ENCODE measurements around the gene PPM1H.
"Not testable (repeated sequence)": the region's sequence is repeated elsewhere in the genome, so short reads cannot be mapped to it uniquely, and the experiment has no call there.

Gene PPM1H

DNA sequence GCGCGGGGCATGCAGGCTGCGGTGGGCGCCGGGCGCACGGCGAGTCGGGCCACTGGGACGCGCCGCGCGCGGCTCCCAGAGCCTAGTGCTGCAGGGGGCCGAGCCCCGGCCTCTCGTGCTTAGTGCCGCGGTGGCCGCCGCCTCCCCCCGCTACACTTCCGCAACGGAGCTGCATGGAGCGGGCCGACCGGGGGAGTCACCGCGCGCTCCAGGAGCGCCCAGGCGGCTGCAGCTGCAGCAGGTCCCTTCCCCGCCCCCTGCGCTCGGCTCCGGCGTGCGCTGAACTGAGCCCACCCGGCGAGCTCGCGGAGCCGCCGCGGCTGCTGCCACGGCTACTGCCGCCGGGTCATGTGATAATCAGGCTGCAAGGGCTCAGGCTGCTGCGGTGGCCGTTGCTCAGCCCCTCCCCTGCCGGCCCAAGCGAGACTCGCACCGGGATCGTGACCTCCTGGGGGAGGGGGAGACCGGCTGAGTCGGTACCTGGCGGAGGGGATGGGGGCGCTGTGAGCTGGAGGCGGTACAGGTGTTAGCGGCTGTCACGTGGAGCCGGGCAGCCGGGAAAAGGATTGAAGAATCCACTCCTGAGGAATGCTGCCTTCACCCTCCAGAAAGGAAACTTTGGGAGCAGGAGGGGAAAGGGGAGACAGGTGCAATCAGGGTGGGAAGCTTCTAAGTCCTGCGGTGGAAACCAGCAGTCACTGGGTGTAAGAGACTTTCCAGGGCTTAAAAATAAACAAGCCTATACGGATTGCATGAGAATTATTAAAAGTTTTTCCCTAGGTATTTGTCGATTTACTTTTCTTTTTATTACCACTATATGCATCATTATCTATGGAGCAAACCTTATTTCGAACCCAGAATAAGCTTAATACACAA is at the start of gene PPM1H:
Gene PPM1H, minus strand, starts transcription at position 352 of the 876 bp plus-strand sequence. CDS start 414 bp downstream, outside the sequence.
- peak; percentile 2 to 22 for DNase-seq (ENCODE audit: low read depth in 2 of 2)

GRCh38 chr12:62983594-62983993 is 48.6 kb upstream of the PPM1H start:
- no peak for DNase-seq (ENCODE audit: low read depth in 2 of 2)

DNA sequence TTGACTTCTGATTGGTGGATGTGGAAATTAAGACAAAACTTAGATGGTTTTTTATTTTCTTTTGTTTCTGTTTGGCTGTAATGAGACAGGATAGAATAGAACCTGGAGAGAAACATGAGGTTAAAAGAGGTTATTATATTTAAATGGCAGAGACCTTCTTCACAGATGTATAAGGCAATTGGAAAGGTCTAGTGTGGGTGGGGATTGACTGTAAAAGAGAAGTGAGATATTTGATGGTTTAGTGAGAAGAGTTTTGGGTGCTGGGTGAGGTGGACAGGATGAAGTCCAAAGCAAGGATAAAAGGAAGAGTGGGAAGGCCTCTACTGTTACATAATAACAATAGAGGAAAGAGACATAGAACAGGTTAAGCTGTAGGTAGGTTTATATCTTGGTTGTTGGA is 43.8 kb upstream of the PPM1H start:
- no peak for DNase-seq (ENCODE audit: low read depth in 2 of 2)

DNA sequence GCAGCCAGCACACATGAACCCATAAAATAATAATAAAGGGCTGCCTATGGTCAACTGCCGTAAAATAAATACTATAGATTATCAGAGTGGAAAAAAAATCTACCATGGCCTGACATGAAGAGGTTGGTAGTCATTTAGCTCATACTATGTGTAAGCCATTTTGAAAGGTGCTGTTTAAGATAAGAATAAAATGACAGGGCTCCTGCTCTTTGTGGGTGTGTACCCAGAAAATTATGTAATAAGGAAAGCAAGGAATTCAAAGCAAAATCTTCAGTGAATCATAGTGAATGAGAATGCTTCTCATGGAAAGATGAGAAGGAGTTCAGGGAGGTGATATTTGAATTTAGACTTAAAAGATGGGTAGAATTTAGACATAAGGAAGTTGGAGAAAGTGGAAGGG is 42.9 kb upstream of the PPM1H start:
- no peak for DNase-seq (ENCODE audit: low read depth in 2 of 2)

- no peak for DNase-seq (ENCODE audit: low read depth in 2 of 2)
Observed at GRCh38 chr12:62977418-62977817, 42.5 kb upstream of the PPM1H start.

- DNase-seq (ENCODE audit: low read depth in 2 of 2): no peak
Observed at GRCh38 chr12:62976110-62976662, 41.2 kb upstream of the PPM1H start.

- no peak for DNase-seq (ENCODE audit: low read depth in 2 of 2)
Observed at GRCh38 chr12:62971769-62972525, 37.0 kb upstream of the PPM1H start.

DNA sequence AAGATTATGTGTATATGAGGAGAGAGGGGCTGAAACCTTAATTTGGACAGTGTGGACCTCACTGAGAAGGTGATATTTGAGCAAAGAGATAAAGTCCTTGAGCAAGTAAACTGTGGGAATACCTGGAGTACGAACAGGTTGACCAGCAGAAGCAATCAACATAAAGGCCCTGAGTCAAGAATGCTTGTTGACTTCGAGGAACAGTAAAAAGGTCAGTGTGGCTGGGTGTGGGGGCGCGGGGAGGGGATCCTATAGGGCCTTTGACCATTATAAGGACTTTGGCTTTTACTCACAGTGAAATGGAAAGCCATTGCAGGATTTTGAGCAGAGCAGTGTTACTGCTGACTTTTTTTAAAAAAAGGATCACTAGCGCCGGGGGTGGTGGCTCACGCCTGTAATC is 34.7 kb upstream of the PPM1H start:
- DNase-seq (ENCODE audit: low read depth in 2 of 2): no peak

DNA sequence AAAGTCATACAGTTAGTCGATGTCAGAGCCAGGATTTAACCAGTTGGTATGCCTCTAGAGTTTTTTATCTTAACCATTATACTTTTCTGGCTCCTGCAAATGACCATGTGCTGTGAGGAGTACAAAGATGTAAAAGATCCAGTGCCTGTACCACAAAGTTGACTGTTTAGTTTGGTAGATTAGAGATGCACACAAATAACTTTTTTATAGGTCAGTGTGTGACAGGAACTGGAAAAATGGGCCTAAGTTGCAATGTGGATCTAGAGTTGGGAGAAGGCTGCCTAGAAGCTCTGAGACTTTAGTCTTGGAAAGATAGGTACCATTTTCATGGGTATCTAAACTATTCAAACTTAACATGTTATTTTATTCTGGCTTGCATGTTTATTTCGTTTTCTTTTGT is 32.8 kb upstream of the PPM1H start:
- no peak for DNase-seq (ENCODE audit: low read depth in 2 of 2)

DNA sequence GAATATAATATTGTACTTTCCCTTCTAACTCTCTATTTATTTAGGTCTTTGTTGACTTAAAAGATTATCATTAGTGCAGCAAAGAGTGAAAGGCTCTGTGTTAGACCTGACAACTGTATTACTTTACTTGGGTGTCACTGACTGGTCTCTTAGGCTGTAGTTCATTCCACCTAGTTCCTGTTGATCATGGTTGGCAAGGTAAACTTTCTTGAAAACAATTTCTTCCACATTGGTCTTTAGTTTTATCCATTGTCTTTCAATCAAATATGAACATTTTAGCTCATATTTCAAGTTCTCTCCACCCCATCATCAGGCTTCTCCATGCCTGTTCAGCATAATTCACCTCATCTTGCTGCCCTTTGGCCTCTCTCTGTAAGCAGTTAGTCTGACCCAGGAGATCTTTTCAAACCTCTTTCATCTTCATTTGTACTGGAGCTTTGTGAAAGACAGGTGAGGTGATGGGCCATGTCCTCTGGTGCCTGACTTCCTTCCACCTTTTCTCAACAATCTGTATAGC is 32.1 kb upstream of the PPM1H start:
- no peak for DNase-seq (ENCODE audit: low read depth in 2 of 2)

GRCh38 chr12:62966446-62966989 is 31.6 kb upstream of the PPM1H start:
- DNase-seq (ENCODE audit: low read depth in 2 of 2): not testable (repeated sequence)

- DNase-seq (ENCODE audit: low read depth in 2 of 2): not testable (repeated sequence)
Observed at GRCh38 chr12:62965700-62966099, 30.8 kb upstream of the PPM1H start.

DNA sequence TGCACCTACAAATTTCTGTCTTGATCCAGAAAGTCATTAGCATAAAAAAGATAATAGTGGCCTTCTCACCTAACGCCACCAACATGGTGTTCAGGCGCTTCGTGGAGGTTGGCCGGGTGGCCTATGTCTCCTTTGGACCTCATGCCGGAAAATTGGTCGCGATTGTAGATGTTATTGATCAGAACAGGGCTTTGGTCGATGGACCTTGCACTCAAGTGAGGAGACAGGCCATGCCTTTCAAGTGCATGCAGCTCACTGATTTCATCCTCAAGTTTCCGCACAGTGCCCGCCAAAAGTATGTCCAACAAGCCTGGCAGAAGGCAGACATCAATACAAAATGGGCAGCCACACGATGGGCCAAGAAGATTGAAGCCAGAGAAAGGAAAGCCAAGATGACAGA is 30.3 kb upstream of the PPM1H start:
- DNase-seq (ENCODE audit: low read depth in 2 of 2): not testable (repeated sequence)

- no peak for DNase-seq (ENCODE audit: low read depth in 2 of 2)
Observed at GRCh38 chr12:62963486-62964041, 28.6 kb upstream of the PPM1H start.

GRCh38 chr12:62960324-62960723 is 25.4 kb upstream of the PPM1H start:
- no peak for DNase-seq (ENCODE audit: low read depth in 2 of 2)

- DNase-seq (ENCODE audit: low read depth in 2 of 2): no peak
Observed at GRCh38 chr12:62959745-62960144, 24.8 kb upstream of the PPM1H start.

GRCh38 chr12:62957233-62957953 is 22.4 kb upstream of the PPM1H start:
- DNase-seq (ENCODE audit: low read depth in 2 of 2): no peak

DNA sequence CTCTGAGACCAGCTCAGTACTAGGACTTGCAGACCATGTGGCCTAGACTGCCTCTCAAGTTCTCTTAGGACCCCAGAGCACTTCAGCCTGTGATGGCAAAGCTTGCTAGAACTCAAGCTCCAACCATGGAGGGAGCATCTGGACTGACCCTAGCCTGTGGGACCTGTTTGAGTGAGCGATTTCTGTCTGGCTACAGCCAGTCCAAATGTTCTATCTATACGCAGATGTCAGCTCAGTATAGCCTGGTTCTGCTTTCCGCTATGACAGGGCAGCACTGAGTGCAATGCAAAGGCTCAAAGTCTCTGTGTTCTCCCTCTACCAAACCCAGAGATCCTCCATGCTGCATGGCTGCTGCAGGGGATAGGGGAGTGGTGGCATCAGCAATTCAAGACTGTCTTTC is 20.7 kb upstream of the PPM1H start:
- DNase-seq (ENCODE audit: low read depth in 2 of 2): no peak

DNA sequence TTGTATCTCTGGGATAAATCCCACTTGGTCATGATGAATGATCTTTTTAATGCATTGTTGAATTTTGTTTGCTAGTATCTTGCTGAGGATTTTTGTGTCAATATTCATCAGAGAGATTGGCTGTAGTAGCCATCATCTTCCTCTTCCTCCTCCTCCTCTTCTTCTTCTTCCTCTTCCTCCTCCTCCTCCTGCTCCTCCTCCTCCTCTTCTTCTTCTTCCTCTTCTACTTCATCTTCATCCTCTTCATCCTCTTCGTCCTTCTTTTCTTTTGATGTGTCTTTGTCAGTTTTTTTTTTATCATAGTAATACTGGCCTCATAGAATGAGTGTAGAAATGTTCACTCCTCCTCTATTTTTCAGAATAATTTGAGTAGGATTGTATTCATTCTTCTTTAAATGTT is 15.4 kb upstream of the PPM1H start:
- DNase-seq (ENCODE audit: low read depth in 2 of 2): no peak

GRCh38 chr12:62948123-62948522 is 13.2 kb upstream of the PPM1H start:
- DNase-seq (ENCODE audit: low read depth in 2 of 2): no peak

DNA sequence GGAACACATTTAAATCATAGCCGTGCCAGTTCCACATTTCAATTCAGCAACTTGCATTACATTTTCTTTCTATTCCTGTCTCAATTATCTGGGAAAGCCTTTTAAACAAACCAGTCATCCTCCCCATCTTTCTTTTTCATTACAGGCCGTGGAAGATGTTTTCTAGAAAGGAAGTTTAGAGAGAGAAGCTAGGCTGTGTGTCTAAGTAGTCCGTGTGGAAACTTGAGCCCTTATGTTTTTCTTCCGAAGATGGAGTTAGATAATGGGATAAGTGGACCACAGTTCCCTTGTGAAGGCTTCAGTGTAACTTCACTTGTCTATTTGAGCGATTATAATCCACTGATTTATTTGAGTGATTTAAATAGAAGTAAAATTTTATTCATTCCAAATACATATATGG is 12.4 kb upstream of the PPM1H start:
- no peak for DNase-seq (ENCODE audit: low read depth in 2 of 2)
